K562 (cell line): ENCODE measurements around the gene CTCFL. TPM values are rescaled to one million over a fixed set of nuclear protein-coding genes. Genes with fewer than 3 reads are reported as not detected.
A peak's percentile ranks its signal among the peaks of the same experiment; 100 is the strongest.

Experiments used
- CBX3 ChIP-seq, 2 experiments: IDR thresholded peaks; 1 replicate in 1 of 2; 2 replicates in 1 of 2; pipeline ENCODE4 v1.6.1; 2012; ENCODE audit warnings: inconsistent platforms in 2 of 2, low read length in 2 of 2, borderline replicate concordance in 1 of 2, control low read depth in 1 of 2
- FOXP1 ChIP-seq: sonication (generic); formaldehyde crosslinking; IDR thresholded peaks from 2 replicates; pipeline ENCODE4 v1.8.0; 2022; ENCODE audit warnings: mild to moderate bottlenecking, missing genetic modification reagents
- GABPB1 ChIP-seq: sonication (generic); formaldehyde crosslinking; IDR thresholded peaks from 2 replicates; pipeline ENCODE4 v1.8.0; 2022; ENCODE audit warnings: mild to moderate bottlenecking, missing genetic modification reagents
- GATA2 ChIP-seq: sonication (generic); formaldehyde crosslinking; IDR thresholded peaks from 2 replicates; pipeline ENCODE4 v1.4.0; 2020; ENCODE audit warnings: mild to moderate bottlenecking, missing genetic modification reagents
- L3MBTL2 ChIP-seq: fragments of 450-650 bp; IDR thresholded peaks from 2 replicates; pipeline ENCODE4 v1.6.1; 2016; ENCODE audit warnings: mild to moderate bottlenecking, moderate library complexity
- MEF2D ChIP-seq: conservative IDR thresholded peaks from 2 replicates; pipeline ENCODE4 v1.6.1; 2016; ENCODE audit warnings: low read depth, missing genetic modification characterization, missing compliant biosample characterization
- MYBL2 ChIP-seq, 2 experiments: fragments of 450-650 bp in 1 of 2; sonication (generic) in 1 of 2; formaldehyde crosslinking in 1 of 2; IDR thresholded peaks; 2 replicates each; pipeline versions ENCODE4 v1.6.1 to v1.8.1; 2017 to 2022; ENCODE audit warnings: borderline replicate concordance in 1 of 2, inconsistent platforms in 1 of 2, low read depth in 1 of 2, mild to moderate bottlenecking in 1 of 2, missing genetic modification reagents in 1 of 2, moderate library complexity in 1 of 2
- NR4A1 ChIP-seq, 2 experiments: fragments of 250-450 bp in 1 of 2; fragments of 450-650 bp in 1 of 2; sonication (Bioruptor Pico) in 1 of 2; IDR thresholded peaks; 2 replicates each; pipeline versions ENCODE4 v1.4.0 to v1.6.1; 2016 to 2020; ENCODE audit warnings: mild to moderate bottlenecking in 2 of 2, missing compliant biosample characterization in 1 of 2, missing genetic modification characterization in 1 of 2, moderate library complexity in 1 of 2
- SLC30A9 ChIP-seq: fragments of 250-450 bp; sonication (Bioruptor Pico); IDR thresholded peaks from 2 replicates; pipeline ENCODE4 v1.8.0; 2022; ENCODE audit warnings: mild to moderate bottlenecking, moderate library complexity
- TRIM24 ChIP-seq, 2 experiments: fragments of 450-650 bp; IDR thresholded peaks; 2 replicates each; pipeline ENCODE4 v1.6.1; 2016
- ZNF699 ChIP-seq: fragments of 250-450 bp; sonication (Bioruptor Pico); IDR thresholded peaks from 2 replicates; pipeline ENCODE4 v1.8.0; 2021; ENCODE audit warnings: mild to moderate bottlenecking, moderate library complexity; ENCODE audit not compliant: insufficient replicate concordance
- polyA plus RNA-seq, 8 experiments: library from polyadenylated mRNA; depleted of rRNA in 4 of 8; stranded (reverse) in 5 of 8; unstranded in 3 of 8; fragments of >200 nt; fragmentation: Nextera tagmentation in 2 of 8; fragmentation: Illumina TruSeq in 1 of 8; extraction: Ambion mirVana in 2 of 8; extraction: Trizol in 1 of 8; gene quantifications; 2 replicates each; pipeline versions ENCODE4 v1.2.1 to v1.2.3, GENCODE V29; 2011 to 2014; ENCODE audit warnings: inconsistent platforms in 1 of 8, missing spikeins in 1 of 8
- total RNA-seq, 7 experiments: library from RNA; depleted of rRNA in 6 of 7; stranded (reverse); fragments of >200 nt in 6 of 7; fragmentation: Illumina TruSeq in 2 of 7; extraction: Trizol in 2 of 7; gene quantifications; 2 replicates each; pipeline versions ENCODE4 v1.2.1 to v1.2.3, GENCODE V29; 2011 to 2021; ENCODE audit warnings: low replicate concordance in 1 of 7
- TF ChIP-seq, protein P1 (sequence below): fragments of 450-650 bp; IDR thresholded peaks from 2 replicates; pipeline ENCODE4 v1.6.1; 2016; ENCODE audit warnings: mild to moderate bottlenecking, moderate library complexity
- TF ChIP-seq, protein P2 (sequence below): sonication (generic); formaldehyde crosslinking; IDR thresholded peaks from 2 replicates; pipeline ENCODE4 v1.8.0; 2022; ENCODE audit warnings: missing genetic modification reagents, mild to moderate bottlenecking, borderline replicate concordance
- TF ChIP-seq, protein P3 (sequence below): IDR thresholded peaks from 2 replicates; pipeline ENCODE4 v1.6.1; 2014; ENCODE audit warnings: antibody characterized with exemption

Gene CTCFL
- total and polyA plus RNA-seq, 9 of the 15 experiments (the other 6 are each of a cell fraction or from before 2014, with no cell fraction given): 42.4 to 188 (median 111) TPM

DNA sequence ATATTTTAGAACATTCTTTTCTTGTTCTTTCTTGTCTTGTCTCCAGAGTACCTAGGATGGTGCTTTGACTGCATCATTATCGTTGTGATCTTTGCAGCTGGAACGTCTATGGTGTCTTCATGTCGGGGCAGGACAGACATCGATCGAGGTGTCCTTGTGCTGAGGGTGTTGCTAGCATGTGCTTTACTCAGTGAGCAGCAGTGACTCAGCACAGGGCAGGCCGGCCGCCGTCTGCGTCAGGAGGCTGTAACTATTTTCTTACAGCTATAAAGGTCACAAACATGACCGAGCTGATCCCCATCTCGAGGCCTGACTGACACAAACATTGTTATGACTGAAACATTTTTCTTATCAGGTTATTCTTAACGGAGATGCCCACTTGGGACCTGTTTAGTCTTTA is 14.9 kb upstream of the CTCFL start (continued):
- TF ChIP-seq L3MBTL2: peak; percentile 99
- no peak for TF ChIP-seq NR4A1 (CRISPR knock-in tag; IDR thresholded peaks at IDR 0.05)
- TF ChIP-seq NR4A1 (tag; IDR thresholded peaks at IDR 0.05): peak; percentile 57; the same call in 1 of the 2 replicates
- TF ChIP-seq TRIM24 (IDR thresholded peaks at IDR 0.05): 0 out of 4 replicates have a peak, but pooled peaks of 1 of the 2 experiments have one; percentile 41
- TF ChIP-seq GATA2: 0 out of 2 replicates have a peak, but pooled peaks have one; percentile 8
- 0 out of 2 replicates have a peak, but pooled peaks have one; percentile 26 for TF ChIP-seq GABPB1 (CRISPR knock-in tag)
- TF ChIP-seq MEF2D: peak; percentile 35; the same call in 1 of the 2 replicates
- TF ChIP-seq, protein P1, sequence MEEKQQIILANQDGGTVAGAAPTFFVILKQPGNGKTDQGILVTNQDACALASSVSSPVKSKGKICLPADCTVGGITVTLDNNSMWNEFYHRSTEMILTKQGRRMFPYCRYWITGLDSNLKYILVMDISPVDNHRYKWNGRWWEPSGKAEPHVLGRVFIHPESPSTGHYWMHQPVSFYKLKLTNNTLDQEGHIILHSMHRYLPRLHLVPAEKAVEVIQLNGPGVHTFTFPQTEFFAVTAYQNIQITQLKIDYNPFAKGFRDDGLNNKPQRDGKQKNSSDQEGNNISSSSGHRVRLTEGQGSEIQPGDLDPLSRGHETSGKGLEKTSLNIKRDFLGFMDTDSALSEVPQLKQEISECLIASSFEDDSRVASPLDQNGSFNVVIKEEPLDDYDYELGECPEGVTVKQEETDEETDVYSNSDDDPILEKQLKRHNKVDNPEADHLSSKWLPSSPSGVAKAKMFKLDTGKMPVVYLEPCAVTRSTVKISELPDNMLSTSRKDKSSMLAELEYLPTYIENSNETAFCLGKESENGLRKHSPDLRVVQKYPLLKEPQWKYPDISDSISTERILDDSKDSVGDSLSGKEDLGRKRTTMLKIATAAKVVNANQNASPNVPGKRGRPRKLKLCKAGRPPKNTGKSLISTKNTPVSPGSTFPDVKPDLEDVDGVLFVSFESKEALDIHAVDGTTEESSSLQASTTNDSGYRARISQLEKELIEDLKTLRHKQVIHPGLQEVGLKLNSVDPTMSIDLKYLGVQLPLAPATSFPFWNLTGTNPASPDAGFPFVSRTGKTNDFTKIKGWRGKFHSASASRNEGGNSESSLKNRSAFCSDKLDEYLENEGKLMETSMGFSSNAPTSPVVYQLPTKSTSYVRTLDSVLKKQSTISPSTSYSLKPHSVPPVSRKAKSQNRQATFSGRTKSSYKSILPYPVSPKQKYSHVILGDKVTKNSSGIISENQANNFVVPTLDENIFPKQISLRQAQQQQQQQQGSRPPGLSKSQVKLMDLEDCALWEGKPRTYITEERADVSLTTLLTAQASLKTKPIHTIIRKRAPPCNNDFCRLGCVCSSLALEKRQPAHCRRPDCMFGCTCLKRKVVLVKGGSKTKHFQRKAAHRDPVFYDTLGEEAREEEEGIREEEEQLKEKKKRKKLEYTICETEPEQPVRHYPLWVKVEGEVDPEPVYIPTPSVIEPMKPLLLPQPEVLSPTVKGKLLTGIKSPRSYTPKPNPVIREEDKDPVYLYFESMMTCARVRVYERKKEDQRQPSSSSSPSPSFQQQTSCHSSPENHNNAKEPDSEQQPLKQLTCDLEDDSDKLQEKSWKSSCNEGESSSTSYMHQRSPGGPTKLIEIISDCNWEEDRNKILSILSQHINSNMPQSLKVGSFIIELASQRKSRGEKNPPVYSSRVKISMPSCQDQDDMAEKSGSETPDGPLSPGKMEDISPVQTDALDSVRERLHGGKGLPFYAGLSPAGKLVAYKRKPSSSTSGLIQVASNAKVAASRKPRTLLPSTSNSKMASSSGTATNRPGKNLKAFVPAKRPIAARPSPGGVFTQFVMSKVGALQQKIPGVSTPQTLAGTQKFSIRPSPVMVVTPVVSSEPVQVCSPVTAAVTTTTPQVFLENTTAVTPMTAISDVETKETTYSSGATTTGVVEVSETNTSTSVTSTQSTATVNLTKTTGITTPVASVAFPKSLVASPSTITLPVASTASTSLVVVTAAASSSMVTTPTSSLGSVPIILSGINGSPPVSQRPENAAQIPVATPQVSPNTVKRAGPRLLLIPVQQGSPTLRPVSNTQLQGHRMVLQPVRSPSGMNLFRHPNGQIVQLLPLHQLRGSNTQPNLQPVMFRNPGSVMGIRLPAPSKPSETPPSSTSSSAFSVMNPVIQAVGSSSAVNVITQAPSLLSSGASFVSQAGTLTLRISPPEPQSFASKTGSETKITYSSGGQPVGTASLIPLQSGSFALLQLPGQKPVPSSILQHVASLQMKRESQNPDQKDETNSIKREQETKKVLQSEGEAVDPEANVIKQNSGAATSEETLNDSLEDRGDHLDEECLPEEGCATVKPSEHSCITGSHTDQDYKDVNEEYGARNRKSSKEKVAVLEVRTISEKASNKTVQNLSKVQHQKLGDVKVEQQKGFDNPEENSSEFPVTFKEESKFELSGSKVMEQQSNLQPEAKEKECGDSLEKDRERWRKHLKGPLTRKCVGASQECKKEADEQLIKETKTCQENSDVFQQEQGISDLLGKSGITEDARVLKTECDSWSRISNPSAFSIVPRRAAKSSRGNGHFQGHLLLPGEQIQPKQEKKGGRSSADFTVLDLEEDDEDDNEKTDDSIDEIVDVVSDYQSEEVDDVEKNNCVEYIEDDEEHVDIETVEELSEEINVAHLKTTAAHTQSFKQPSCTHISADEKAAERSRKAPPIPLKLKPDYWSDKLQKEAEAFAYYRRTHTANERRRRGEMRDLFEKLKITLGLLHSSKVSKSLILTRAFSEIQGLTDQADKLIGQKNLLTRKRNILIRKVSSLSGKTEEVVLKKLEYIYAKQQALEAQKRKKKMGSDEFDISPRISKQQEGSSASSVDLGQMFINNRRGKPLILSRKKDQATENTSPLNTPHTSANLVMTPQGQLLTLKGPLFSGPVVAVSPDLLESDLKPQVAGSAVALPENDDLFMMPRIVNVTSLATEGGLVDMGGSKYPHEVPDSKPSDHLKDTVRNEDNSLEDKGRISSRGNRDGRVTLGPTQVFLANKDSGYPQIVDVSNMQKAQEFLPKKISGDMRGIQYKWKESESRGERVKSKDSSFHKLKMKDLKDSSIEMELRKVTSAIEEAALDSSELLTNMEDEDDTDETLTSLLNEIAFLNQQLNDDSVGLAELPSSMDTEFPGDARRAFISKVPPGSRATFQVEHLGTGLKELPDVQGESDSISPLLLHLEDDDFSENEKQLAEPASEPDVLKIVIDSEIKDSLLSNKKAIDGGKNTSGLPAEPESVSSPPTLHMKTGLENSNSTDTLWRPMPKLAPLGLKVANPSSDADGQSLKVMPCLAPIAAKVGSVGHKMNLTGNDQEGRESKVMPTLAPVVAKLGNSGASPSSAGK: peak; percentile 100
- TF ChIP-seq, protein P2, sequence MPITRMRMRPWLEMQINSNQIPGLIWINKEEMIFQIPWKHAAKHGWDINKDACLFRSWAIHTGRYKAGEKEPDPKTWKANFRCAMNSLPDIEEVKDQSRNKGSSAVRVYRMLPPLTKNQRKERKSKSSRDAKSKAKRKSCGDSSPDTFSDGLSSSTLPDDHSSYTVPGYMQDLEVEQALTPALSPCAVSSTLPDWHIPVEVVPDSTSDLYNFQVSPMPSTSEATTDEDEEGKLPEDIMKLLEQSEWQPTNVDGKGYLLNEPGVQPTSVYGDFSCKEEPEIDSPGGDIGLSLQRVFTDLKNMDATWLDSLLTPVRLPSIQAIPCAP (CRISPR knock-in tag): peak; percentile 83; the same call in 1 of the 2 replicates
- TF ChIP-seq MYBL2 (IDR thresholded peaks at IDR 0.05; ENCODE audit: low read depth): no peak
- no peak for TF ChIP-seq MYBL2 (CRISPR knock-in tag; IDR thresholded peaks at IDR 0.05; ENCODE audit: borderline replicate concordance)
- TF ChIP-seq CBX3 (IDR thresholded peaks at IDR 0.05; ENCODE audit: borderline replicate concordance in 1 of 2, low read length in 2 of 2): peak in 1 of 2 experiments; percentile 72; a peak in 1 of 3 replicates
- peak; percentile 78; the same call in 1 of the 2 replicates for TF ChIP-seq FOXP1 (CRISPR knock-in tag)
- TF ChIP-seq, protein P3, sequence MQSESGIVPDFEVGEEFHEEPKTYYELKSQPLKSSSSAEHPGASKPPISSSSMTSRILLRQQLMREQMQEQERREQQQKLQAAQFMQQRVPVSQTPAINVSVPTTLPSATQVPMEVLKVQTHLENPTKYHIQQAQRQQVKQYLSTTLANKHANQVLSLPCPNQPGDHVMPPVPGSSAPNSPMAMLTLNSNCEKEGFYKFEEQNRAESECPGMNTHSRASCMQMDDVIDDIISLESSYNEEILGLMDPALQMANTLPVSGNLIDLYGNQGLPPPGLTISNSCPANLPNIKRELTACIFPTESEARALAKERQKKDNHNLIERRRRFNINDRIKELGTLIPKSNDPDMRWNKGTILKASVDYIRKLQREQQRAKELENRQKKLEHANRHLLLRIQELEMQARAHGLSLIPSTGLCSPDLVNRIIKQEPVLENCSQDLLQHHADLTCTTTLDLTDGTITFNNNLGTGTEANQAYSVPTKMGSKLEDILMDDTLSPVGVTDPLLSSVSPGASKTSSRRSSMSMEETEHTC: no peak
- no peak for TF ChIP-seq ZNF699 (CRISPR knock-in tag)
- TF ChIP-seq SLC30A9 (CRISPR knock-in tag): no peak
